Upper lobe of left lung (tissue), 6 donors: ENCODE measurements around the gene BAIAP2L1. TPM values are rescaled to one million over a fixed set of nuclear protein-coding genes. Genes with fewer than 3 reads are reported as not detected.

ENCODE experiments used
- ATAC-seq, 2 donors: fragments of 200-7000 bp; cut with Tn5 transposase; one replicate each; pipeline ENCODE4 v1.9.1; 2022; ENCODE audit warnings: mild to moderate bottlenecking in 2 of 2, moderate library complexity in 2 of 2; ENCODE audit not compliant: low FRiP score in 2 of 2
- DNase-seq, 2 donors: peaks; one replicate each; pipeline ENCODE4 v3.0.0-alpha.2; 2019 to 2020
- H3K27ac ChIP-seq, 4 donors: fragments of 200-600 bp; sonication (generic); one replicate each; pipeline ENCODE4 v1.5.1; 2016 to 2019
- H3K27me3 ChIP-seq, 4 donors: fragments of 200-600 bp; sonication (generic); one replicate each; pipeline ENCODE4 v1.5.1; 2017 to 2019
- H3K36me3 ChIP-seq, 4 donors: fragments of 200-600 bp; sonication (generic); one replicate each; pipeline ENCODE4 v1.5.1; 2016 to 2019
- H3K4me1 ChIP-seq, 4 donors: fragments of 200-600 bp; sonication (generic); one replicate each; pipeline ENCODE4 v1.5.1; 2018 to 2019
- H3K4me3 ChIP-seq, 4 donors: fragments of 200-600 bp; sonication (generic); one replicate each; pipeline ENCODE4 v1.5.1; 2017 to 2019; ENCODE audit warnings: mild to moderate bottlenecking in 2 of 4, moderate library complexity in 1 of 4
- H3K9me3 ChIP-seq, 4 donors: fragments of 200-600 bp; sonication (generic); one replicate each; pipeline ENCODE4 v1.5.1; 2018 to 2019
- CTCF ChIP-seq, 6 experiments: fragments of 450-650 bp in 4 of 6; fragments of 200-600 bp in 2 of 6; sonication (generic) in 2 of 6; IDR thresholded peaks; one replicate each; pipeline ENCODE4 v1.5.1; 2016 to 2019; ENCODE audit warnings: antibody characterized with exemption in 6 of 6
- POLR2A ChIP-seq, 4 donors: fragments of 450-650 bp; IDR thresholded peaks; one replicate each; pipeline ENCODE4 v1.5.1; 2016 to 2017; ENCODE audit warnings: antibody characterized with exemption in 4 of 4, mild to moderate bottlenecking in 2 of 4
- POLR2AphosphoS5 ChIP-seq, 2 donors: sonication (generic); formaldehyde crosslinking; IDR thresholded peaks; one replicate each; pipeline ENCODE4 v1.5.1; 2017; ENCODE audit warnings: antibody characterized with exemption in 2 of 2
- WGBS, 2 donors: methylation state at CpG; one replicate each; pipeline ENCODE4 v1.1.5; 2017 to 2018; 5-methylcytosine and 5-hydroxymethylcytosine counted together
- total RNA-seq, 6 donors: library from RNA; depleted of rRNA in 4 of 6; stranded (reverse); fragments of >200 nt in 4 of 6; gene quantifications; one replicate each; pipeline versions ENCODE4 v1.1.0 to v1.2.1, GENCODE V29; 2016 to 2021
- donor health status: DM: no; HTN: no; CAD: no; lungs with moderate emphysema.
- donor health status: DM: no; HTN: yes; CAD: no; lungs with severe emphysema.

Gene BAIAP2L1
- total RNA-seq, 6 donors from 2014 or later = 20.2 to 35.6 (median 26.6) TPM

GRCh38 chr7:98241674-98242241, 159.1 kb downstream of the BAIAP2L1 start:
- Histone ChIP-seq H3K36me3 (peaks cover 11 to 71% (median 48%) of the 10 kb centered on the region in 4 donors), H3K4me3 (no peak overlapping the region), H3K27me3 (no peaks in the 10 kb centered on the region), H3K27ac (peak overlapping the region in 1 of 4 donors; percentile 34), H3K4me1 (peaks cover 6 to 20% (median 15%) of the 10 kb centered on the region in 4 donors), H3K9me3 (no peaks in the 10 kb centered on the region)
- no peak for TF ChIP-seq POLR2AphosphoS5 (IDR thresholded peaks at IDR 0.05)
- peak in 1 of 6 experiments; percentile 2 for TF ChIP-seq CTCF (IDR thresholded peaks at IDR 0.05)
- TF ChIP-seq POLR2A (IDR thresholded peaks at IDR 0.05) = no peak
- ATAC-seq (no peak), DNase-seq (peak in 1 of 2 donors; percentile 56)
- WGBS, 2 donors = 85 to 89% methylated on average over 14 to 16 of the region's 16 CpGs

Other genes with a start within 250 kb of the BAIAP2L1 start
- gene BHLHA15, start 189.7 kb downstream of the BAIAP2L1 start, total RNA-seq = 10 to 100 TPM in 1 of 6 donors, 1 to 10 TPM in 4, not detected in 1; 2.4 to 20.1 (median 3.5) TPM
- 100 to 1,000 TPM in 1 of 6 donors, 10 to 100 TPM in 5; 16.6 to 101 (median 55.0) TPM for gene TECPR1, start 148.9 kb downstream of the BAIAP2L1 start, total RNA-seq
- gene BRI3, start 119.4 kb downstream of the BAIAP2L1 start, total RNA-seq = 100 to 1,000 TPM; 113 to 703 (median 143) TPM
- 1 to 10 TPM in 2 of 6 donors, under 1 TPM in 2, not detected in 2; 0.30 to 1.3 (median 0.95) TPM for gene NPTX2, start 216.2 kb upstream of the BAIAP2L1 start, total RNA-seq